T-helper 17 cell (primary cell): ENCODE measurements around the gene FLNB. TPM values are rescaled to one million over a fixed set of nuclear protein-coding genes. Genes with fewer than 3 reads are reported as not detected.

Source experiments
- ATAC-seq: fragments of 150-1000 bp; cut with Tn5 transposase; 2 replicates; pipeline ENCODE4 v1.10.0; 2021; ENCODE audit warnings: mild to moderate bottlenecking, moderate library complexity
- DNase-seq, 3 donors: peaks; one replicate each; pipeline versions ENCODE4 v3.0.0 to v3.0.0-alpha.2; 2020 to 2021
- H3K9me3 ChIP-seq: one replicate; pipeline ENCODE4 v1.7.0; 2013; ENCODE audit warnings: low read length, mild to moderate bottlenecking; ENCODE audit not compliant: control insufficient read depth, poor library complexity, severe bottlenecking
- H3K27ac Mint-ChIP-seq: one replicate; pipeline ENCODE4 v1.8.0; 2022; ENCODE audit warnings: mild to moderate bottlenecking, moderate library complexity, mixed read lengths
- H3K27me3 Mint-ChIP-seq: one replicate; pipeline ENCODE4 v1.8.0; 2022; ENCODE audit warnings: mixed read lengths
- H3K36me3 Mint-ChIP-seq: one replicate; pipeline ENCODE4 v1.8.0; 2022; ENCODE audit warnings: low read depth, mixed read lengths
- H3K4me1 Mint-ChIP-seq: one replicate; pipeline ENCODE4 v1.8.0; 2022; ENCODE audit warnings: mild to moderate bottlenecking, mixed read lengths
- H3K4me3 Mint-ChIP-seq: one replicate; pipeline ENCODE4 v1.8.0; 2022; ENCODE audit warnings: mild to moderate bottlenecking, moderate library complexity, mixed read lengths
- total RNA-seq, 4 donors: library from RNA in 2 of 4; stranded (reverse) in 2 of 4; gene quantifications; one replicate each; pipeline ENCODE4 v1.2.3 and lab custom pipeline; 2022 to 2026

Gene FLNB
- total RNA-seq, 2 donors from 2014 or later: 41.1 to 42.5 TPM

- no peak overlapping the region for H3K27ac Mint-ChIP-seq
- H3K4me3 Mint-ChIP-seq: no peak overlapping the region
- peaks cover 10% of the 10 kb centered on the region for H3K36me3 Mint-ChIP-seq
- no peak for DNase-seq
- no peaks in the 10 kb centered on the region for H3K9me3 ChIP-seq
- ATAC-seq: no peak
- no peaks in the 10 kb centered on the region for H3K4me1 Mint-ChIP-seq
- no peaks in the 10 kb centered on the region for H3K27me3 Mint-ChIP-seq
Measured at GRCh38 chr3:58152225-58153015, 144.2 kb downstream of the FLNB start.

DNA sequence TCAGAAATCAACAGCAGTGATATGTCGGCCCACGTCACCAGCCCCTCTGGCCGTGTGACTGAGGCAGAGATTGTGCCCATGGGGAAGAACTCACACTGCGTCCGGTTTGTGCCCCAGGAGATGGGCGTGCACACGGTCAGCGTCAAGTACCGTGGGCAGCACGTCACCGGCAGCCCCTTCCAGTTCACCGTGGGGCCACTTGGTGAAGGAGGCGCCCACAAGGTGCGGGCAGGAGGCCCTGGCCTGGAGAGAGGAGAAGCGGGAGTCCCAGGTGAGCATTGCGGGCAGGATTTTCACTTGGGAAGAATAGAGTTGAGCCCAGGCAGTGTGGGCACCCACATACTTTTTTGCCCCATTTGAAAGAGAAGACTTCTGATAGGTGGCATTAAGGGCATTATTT is 145.1 kb downstream of the FLNB start:
- Mint-ChIP-seq H3K27me3 (no peaks in the 10 kb centered on the region), H3K36me3 (peaks cover 10% of the 10 kb centered on the region), H3K27ac (no peak overlapping the region), H3K4me1 (no peaks in the 10 kb centered on the region), H3K4me3 (no peak overlapping the region)
- no peak for DNase-seq
- no peaks in the 10 kb centered on the region for H3K9me3 ChIP-seq
- no peak for ATAC-seq

GRCh38 chr3:58154626-58155449 is 146.6 kb downstream of the FLNB start:
- DNase-seq: no peak
- no peak for ATAC-seq
- H3K27me3 Mint-ChIP-seq: no peaks in the 10 kb centered on the region
- no peak overlapping the region for H3K4me3 Mint-ChIP-seq
- H3K27ac Mint-ChIP-seq: no peak overlapping the region
- H3K9me3 ChIP-seq: no peaks in the 10 kb centered on the region
- peaks cover 7% of the 10 kb centered on the region for H3K36me3 Mint-ChIP-seq
- H3K4me1 Mint-ChIP-seq: no peaks in the 10 kb centered on the region

- no peaks in the 10 kb centered on the region for H3K9me3 ChIP-seq
- Mint-ChIP-seq H3K36me3 (peaks cover 9% of the 10 kb centered on the region), H3K27me3 (no peaks in the 10 kb centered on the region), H3K4me3 (no peak overlapping the region), H3K27ac (no peak overlapping the region), H3K4me1 (no peaks in the 10 kb centered on the region)
- DNase-seq (no peak), ATAC-seq (no peak)
Measured at GRCh38 chr3:58155838-58156237, 147.6 kb downstream of the FLNB start.

- Mint-ChIP-seq H3K27me3 (no peaks in the 10 kb centered on the region), H3K36me3 (peaks cover 5% of the 10 kb centered on the region)
- ATAC-seq: no peak
Measured at GRCh38 chr3:58157700-58158099, 149.5 kb downstream of the FLNB start.

GRCh38 chr3:58158442-58159153 is 150.4 kb downstream of the FLNB start:
- H3K4me3 Mint-ChIP-seq: no peak overlapping the region
- DNase-seq: no peak

More at GRCh38 chr3:58157700-58158099, 149.5 kb downstream of the FLNB start:
- no peak overlapping the region for H3K4me3 Mint-ChIP-seq
- no peak for DNase-seq
- H3K4me1 Mint-ChIP-seq: no peaks in the 10 kb centered on the region
- no peak overlapping the region for H3K27ac Mint-ChIP-seq
- no peaks in the 10 kb centered on the region for H3K9me3 ChIP-seq

DNA sequence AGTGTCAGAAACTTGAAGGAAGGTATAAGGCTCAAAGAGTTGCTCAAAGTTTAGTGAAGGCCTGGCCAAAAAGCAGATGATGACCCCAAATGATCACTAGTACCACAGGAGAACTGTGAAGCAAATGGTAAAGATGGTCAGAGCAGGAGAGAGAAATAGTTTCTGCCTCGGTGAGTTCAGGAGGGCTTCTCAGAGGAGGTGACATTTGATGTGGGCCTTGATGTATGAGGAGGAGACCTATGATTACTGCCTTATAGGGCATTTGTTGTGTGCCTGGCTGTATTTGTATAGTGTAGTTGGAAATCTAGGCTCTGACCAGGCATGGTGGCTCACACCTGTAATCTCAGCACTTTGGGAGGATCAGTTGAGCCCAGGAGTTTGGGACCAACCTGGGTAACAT is 152.2 kb downstream of the FLNB start:
- no peaks in the 10 kb centered on the region for H3K9me3 ChIP-seq
- Mint-ChIP-seq H3K27me3 (no peaks in the 10 kb centered on the region), H3K27ac (peak overlapping the region; percentile 39), H3K4me1 (no peaks in the 10 kb centered on the region), H3K4me3 (no peak overlapping the region), H3K36me3 (peaks cover 3% of the 10 kb centered on the region)
- DNase-seq (no peak), ATAC-seq (no peak)

More at GRCh38 chr3:58158442-58159153, 150.4 kb downstream of the FLNB start:
- no peaks in the 10 kb centered on the region for H3K9me3 ChIP-seq
- Mint-ChIP-seq H3K36me3 (peaks cover 3% of the 10 kb centered on the region), H3K4me1 (no peaks in the 10 kb centered on the region), H3K27ac (no peak overlapping the region), H3K27me3 (no peaks in the 10 kb centered on the region)
- ATAC-seq: no peak

DNA sequence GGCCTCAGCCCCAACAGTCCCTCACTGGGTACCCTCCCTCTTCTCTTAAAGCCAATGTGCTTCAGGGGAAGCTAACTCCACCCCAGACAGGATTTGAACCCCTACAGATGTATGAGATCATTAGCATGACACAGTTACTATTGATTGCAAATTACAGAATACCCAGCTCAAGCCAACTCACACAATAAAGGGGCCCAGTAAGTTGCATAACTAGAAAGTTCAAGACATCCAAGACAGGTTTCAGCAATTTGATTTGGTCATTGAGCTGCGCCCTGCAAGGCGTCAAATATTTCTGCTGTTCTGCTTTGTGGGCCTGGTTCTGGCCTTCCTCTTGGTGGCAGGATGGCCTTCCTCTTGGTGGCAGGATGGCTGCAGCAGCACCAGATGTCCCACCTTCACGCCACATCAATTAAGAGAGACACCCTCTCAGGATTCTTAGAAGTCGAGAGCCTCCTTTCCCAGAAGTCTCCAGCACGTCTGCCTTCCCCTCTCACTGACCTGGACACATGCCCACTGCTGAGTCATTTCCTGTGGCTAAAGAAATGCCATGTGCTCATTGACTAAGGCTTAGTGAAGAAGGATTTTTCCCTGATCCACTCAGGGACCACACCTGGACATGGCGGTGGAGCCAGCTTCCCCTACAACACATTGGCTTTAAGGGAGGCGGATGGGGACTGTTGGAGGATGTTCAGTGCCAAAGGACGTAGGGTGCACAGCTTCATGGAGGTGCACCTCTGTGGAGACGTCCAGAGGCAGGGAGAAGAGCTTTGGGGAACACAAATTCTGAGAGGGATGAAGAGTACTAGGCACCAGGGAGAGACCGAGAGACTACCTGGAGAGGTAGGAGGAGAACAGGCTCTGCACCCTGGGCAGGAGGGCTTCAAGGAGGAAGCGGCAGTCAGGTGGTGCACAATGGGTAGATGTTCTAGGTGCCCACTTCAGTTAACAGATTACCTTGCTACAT is 153.5 kb downstream of the FLNB start:
- Mint-ChIP-seq H3K4me3 (no peak overlapping the region), H3K4me1 (no peaks in the 10 kb centered on the region), H3K27me3 (no peaks in the 10 kb centered on the region), H3K27ac (no peak overlapping the region), H3K36me3 (peaks cover 3% of the 10 kb centered on the region)
- DNase-seq (no peak), ATAC-seq (no peak)
- H3K9me3 ChIP-seq: no peaks in the 10 kb centered on the region

DNA sequence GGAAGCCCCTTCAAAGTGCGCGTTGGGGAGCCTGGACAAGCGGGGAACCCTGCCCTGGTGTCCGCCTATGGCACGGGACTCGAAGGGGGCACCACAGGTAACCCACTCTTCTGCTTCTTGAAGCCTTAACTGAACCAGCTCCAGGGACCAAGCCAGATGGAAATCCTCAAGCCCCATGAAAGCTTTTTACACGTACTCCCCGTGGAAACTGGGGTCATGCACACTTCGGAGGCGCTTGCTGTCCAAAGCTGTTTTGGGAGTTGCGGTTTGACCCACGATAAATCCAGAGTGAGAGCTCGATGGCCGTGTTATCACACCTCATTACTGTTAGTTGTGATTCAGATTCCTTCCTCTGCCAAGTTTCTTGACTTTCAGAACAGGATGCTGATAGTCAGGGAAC is 155.0 kb downstream of the FLNB start:
- Mint-ChIP-seq H3K4me1 (peaks cover 2% of the 10 kb centered on the region), H3K4me3 (no peak overlapping the region), H3K27ac (no peak overlapping the region), H3K27me3 (no peaks in the 10 kb centered on the region), H3K36me3 (peaks cover 3% of the 10 kb centered on the region)
- DNase-seq (no peak), ATAC-seq (no peak)
- H3K9me3 ChIP-seq: no peaks in the 10 kb centered on the region

- no peaks in the 10 kb centered on the region for H3K9me3 ChIP-seq
- Mint-ChIP-seq H3K36me3 (peaks cover 3% of the 10 kb centered on the region), H3K27me3 (no peaks in the 10 kb centered on the region), H3K4me1 (peaks cover 2% of the 10 kb centered on the region), H3K27ac (no peak overlapping the region), H3K4me3 (no peak overlapping the region)
- DNase-seq (no peak), ATAC-seq (no peak)
Measured at GRCh38 chr3:58164199-58164879, 156.1 kb downstream of the FLNB start.

DNA sequence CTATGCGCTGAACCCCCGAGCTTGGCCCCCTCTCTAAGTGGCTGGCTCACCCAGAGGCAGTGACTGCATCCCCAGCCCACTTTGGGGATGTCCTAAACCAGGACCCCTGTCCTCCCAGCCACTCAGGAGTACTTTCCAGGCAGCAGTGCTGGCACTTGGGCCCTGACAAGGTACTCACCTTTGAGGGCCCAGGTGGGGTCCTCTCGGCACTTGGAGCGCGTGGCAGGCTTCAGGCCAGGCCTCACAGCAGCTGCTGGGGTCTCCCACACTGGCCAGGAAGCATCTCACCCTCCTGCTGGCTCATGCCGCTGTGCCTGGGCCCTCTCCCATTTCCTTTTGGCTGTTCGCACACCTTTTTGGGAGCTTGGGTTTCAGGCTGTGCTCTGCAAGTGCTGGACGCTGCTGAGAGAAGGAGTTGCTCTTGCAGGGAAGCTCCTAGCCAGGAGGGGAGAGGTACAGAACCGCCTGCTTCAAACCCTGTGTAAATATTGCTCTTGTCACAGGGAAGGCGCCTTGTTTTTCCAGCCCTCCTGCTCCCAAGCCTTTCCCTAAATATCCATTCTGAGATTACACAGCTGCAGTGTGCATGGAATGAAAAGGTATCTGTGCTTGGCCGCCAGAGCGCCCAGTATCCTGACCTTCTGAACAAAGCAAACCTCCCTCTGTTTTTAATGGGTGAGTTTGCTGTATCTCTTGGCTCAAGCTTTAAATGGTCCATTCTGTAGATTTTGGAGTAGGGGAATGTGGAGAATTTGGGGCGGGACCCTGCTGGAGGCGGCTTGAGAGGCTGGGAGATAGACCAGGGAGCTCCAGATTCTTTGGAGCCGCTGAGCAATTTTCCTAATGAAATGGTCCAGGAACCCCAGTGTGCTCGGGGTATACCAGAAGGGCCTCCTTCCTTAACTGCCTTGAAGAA is 156.9 kb downstream of the FLNB start:
- ATAC-seq: no peak
- Mint-ChIP-seq H3K4me3 (no peak overlapping the region), H3K36me3 (peaks cover 6% of the 10 kb centered on the region), H3K27ac (no peak overlapping the region), H3K4me1 (peaks cover 2% of the 10 kb centered on the region), H3K27me3 (no peaks in the 10 kb centered on the region)
- no peaks in the 10 kb centered on the region for H3K9me3 ChIP-seq
- DNase-seq: no peak
